Activated B cell treated with CpG ODN at 0.5 μM for 24 hours (primary cell): ENCODE results near the gene HSD17B8. TPM values are rescaled to one million over a fixed set of nuclear protein-coding genes. Genes with fewer than 3 reads are reported as not detected.

ENCODE experiments used
- ATAC-seq: fragments of 200-7000 bp; cut with Tn5 transposase; one replicate; pipeline ENCODE4 v1.10.0; 2021; ENCODE audit warnings: low read depth, mild to moderate bottlenecking, moderate library complexity
- CTCF ChIA-PET: fragments of 350-600 bp; sonication (Branson Sonifier 250); formaldehyde crosslinking; loops from one replicate; lab custom pipeline; 2021; ENCODE audit warnings: antibody characterized with exemption; lab: Charles Lee
- POLR2A ChIA-PET: fragments of 350-600 bp; sonication (Branson Sonifier 250); formaldehyde crosslinking; loops from one replicate; lab custom pipeline; 2021; ENCODE audit warnings: antibody characterized with exemption; lab: Charles Lee
- DNase-seq: peaks from one replicate; pipeline ENCODE4 v3.0.0; 2022
- H3K27ac Mint-ChIP-seq: one replicate; pipeline ENCODE4 v1.8.0; 2020; ENCODE audit warnings: mixed read lengths
- H3K27me3 Mint-ChIP-seq: one replicate; pipeline ENCODE4 v1.8.0; 2021; ENCODE audit warnings: mixed read lengths
- H3K36me3 Mint-ChIP-seq: one replicate; pipeline ENCODE4 v1.8.0; 2021; ENCODE audit warnings: low read depth, mixed read lengths
- H3K4me1 Mint-ChIP-seq: one replicate; pipeline ENCODE4 v1.8.0; 2021; ENCODE audit warnings: mixed read lengths
- H3K4me3 Mint-ChIP-seq: one replicate; pipeline ENCODE4 v1.8.0; 2020; ENCODE audit warnings: mild to moderate bottlenecking, mixed read lengths
- H3K9me3 Mint-ChIP-seq: one replicate; pipeline ENCODE4 v1.8.0; 2020; ENCODE audit warnings: mixed read lengths
- intact Hi-C: fragments of 100-400 bp; cut with micrococcal nuclease; formaldehyde crosslinking; loops from one replicate; pipeline ENCODE4 v1.15.1; 2024
- total RNA-seq: library from RNA; stranded (reverse); gene quantifications from 2 replicates; pipeline ENCODE4 v1.2.3, GENCODE V29; 2022
- TF ChIP-seq, protein P1 (sequence below): fragments of 200-600 bp; IDR thresholded peaks from one replicate; pipeline ENCODE4 v1.8.0; 2022; ENCODE audit warnings: antibody characterized with exemption, mild to moderate bottlenecking

HSD17B8 gene
- total RNA-seq, 1 donor from 2014 or later, result 12.3 TPM

- Mint-ChIP-seq H3K27ac (peak overlapping the region; percentile 91), H3K4me1 (peaks cover 28% of the 10 kb centered on the region), H3K36me3 (peaks cover 24% of the 10 kb centered on the region), H3K27me3 (no peaks in the 10 kb centered on the region), H3K9me3 (no peaks in the 10 kb centered on the region), H3K4me3 (peak overlapping the region; percentile 91)
- ATAC-seq (peak; percentile 4), DNase-seq (no peak)
- ChIA-PET POLR2A (interaction anchor here (0.6 to 5.5 kb wide), 27 partner anchors 10 to 1059 kb away, joined by 3 to 55 read pairs (median 10); partner anchors contain the start of genes B3GALT4, HLA-DPA1, HLA-DPB1 and HSD17B8), CTCF (interaction anchor here (0.8 to 2.5 kb wide), 30 partner anchors 20 to 354 kb away, joined by 3 to 29 read pairs (median 5); partner anchors contain the start of genes B3GALT4, RING1, RPS18 and VPS52)
- TF ChIP-seq, protein P1, sequence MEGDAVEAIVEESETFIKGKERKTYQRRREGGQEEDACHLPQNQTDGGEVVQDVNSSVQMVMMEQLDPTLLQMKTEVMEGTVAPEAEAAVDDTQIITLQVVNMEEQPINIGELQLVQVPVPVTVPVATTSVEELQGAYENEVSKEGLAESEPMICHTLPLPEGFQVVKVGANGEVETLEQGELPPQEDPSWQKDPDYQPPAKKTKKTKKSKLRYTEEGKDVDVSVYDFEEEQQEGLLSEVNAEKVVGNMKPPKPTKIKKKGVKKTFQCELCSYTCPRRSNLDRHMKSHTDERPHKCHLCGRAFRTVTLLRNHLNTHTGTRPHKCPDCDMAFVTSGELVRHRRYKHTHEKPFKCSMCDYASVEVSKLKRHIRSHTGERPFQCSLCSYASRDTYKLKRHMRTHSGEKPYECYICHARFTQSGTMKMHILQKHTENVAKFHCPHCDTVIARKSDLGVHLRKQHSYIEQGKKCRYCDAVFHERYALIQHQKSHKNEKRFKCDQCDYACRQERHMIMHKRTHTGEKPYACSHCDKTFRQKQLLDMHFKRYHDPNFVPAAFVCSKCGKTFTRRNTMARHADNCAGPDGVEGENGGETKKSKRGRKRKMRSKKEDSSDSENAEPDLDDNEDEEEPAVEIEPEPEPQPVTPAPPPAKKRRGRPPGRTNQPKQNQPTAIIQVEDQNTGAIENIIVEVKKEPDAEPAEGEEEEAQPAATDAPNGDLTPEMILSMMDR, result no peak
- intact Hi-C loops, result loop anchor here (1.0 to 2.0 kb wide), 8 partner anchors 40 to 364 kb away; partner anchors contain the start of genes PFDN6 and WDR46
Observed at GRCh38 chr6:33248643-33248931, 44.1 kb downstream of the HSD17B8 start.

- Mint-ChIP-seq H3K4me1 (peaks cover 28% of the 10 kb centered on the region), H3K9me3 (no peaks in the 10 kb centered on the region), H3K27me3 (no peaks in the 10 kb centered on the region), H3K36me3 (peaks cover 26% of the 10 kb centered on the region), H3K27ac (peak overlapping the region; percentile 91), H3K4me3 (peak overlapping the region; percentile 91)
- peak; percentile 86 for DNase-seq
- CTCF ChIA-PET, result interaction anchor here (1.1 to 2.5 kb wide), 23 partner anchors 22 to 315 kb away, joined by 3 to 29 read pairs (median 7); partner anchors contain the start of genes B3GALT4, RING1, RPS18 and VPS52
- TF ChIP-seq, protein P1, result no peak
- intact Hi-C loops, result loop anchor here (1.0 to 2.0 kb wide), 14 partner anchors 22 to 364 kb away; partner anchors contain the start of genes KIFC1, PFDN6, RXRB and SLC39A7
- peak; percentile 84 for ATAC-seq
- POLR2A ChIA-PET, result interaction anchor here (0.5 to 5.5 kb wide), 42 partner anchors 10 to 1059 kb away, joined by 3 to 55 read pairs (median 5); partner anchors contain the start of genes B3GALT4, BRD2, HLA-DOA and HLA-DPA1
Observed at GRCh38 chr6:33248932-33249731, 44.7 kb downstream of the HSD17B8 start.

GRCh38 chr6:33249732-33250630, 45.5 kb downstream of the HSD17B8 start:
- no peaks in the 10 kb centered on the region for H3K9me3 Mint-ChIP-seq
- no peaks in the 10 kb centered on the region for H3K27me3 Mint-ChIP-seq
- H3K36me3 Mint-ChIP-seq, result peaks cover 26% of the 10 kb centered on the region
- peak overlapping the region; percentile 91 for H3K4me3 Mint-ChIP-seq
- TF ChIP-seq, protein P1, result no peak
- intact Hi-C loops, result loop anchor here (1.0 to 2.0 kb wide), 8 partner anchors 21 to 365 kb away; partner anchors contain the start of genes KIFC1, PFDN6, RXRB and SLC39A7
- ChIA-PET CTCF (interaction anchor here (0.7 to 2.5 kb wide), 10 partner anchors 21 to 249 kb away, joined by 3 to 29 read pairs (median 8); partner anchors contain the start of genes B3GALT4, RING1, RPS18 and VPS52), POLR2A (interaction anchor here (0.5 to 5.5 kb wide), 34 partner anchors 10 to 1060 kb away, joined by 3 to 55 read pairs (median 5); partner anchors contain the start of genes B3GALT4, BRD2, HLA-DOA and HLA-DPA1)
- peak; percentile 22 for DNase-seq
- peaks cover 28% of the 10 kb centered on the region for H3K4me1 Mint-ChIP-seq
- peak overlapping the region; percentile 91 for H3K27ac Mint-ChIP-seq
- ATAC-seq, result no peak

- peak overlapping the region; percentile 91 for H3K27ac Mint-ChIP-seq
- TF ChIP-seq, protein P1, result no peak
- ChIA-PET CTCF (no interaction called here), POLR2A (interaction anchor here (1.8 to 5.5 kb wide), 7 partner anchors 21 to 170 kb away, joined by 4 to 55 read pairs (median 27); partner anchors contain the start of genes B3GALT4, PFDN6, RING1 and RPS18)
- peaks cover 28% of the 10 kb centered on the region for H3K4me1 Mint-ChIP-seq
- H3K4me3 Mint-ChIP-seq, result peak overlapping the region; percentile 91
- DNase-seq, result no peak
- H3K9me3 Mint-ChIP-seq, result no peaks in the 10 kb centered on the region
- no peak for ATAC-seq
- no peaks in the 10 kb centered on the region for H3K27me3 Mint-ChIP-seq
- intact Hi-C loops, result no loop called here
- H3K36me3 Mint-ChIP-seq, result peaks cover 27% of the 10 kb centered on the region
Observed at GRCh38 chr6:33250731-33251130, 46.3 kb downstream of the HSD17B8 start.
